CD4-positive, alpha-beta T cell treated with Interferon gamma for 1 hour (primary cell): Measurements from ENCODE around the gene HOATZ.

ENCODE experiments used
- DNase-seq: peaks from one replicate; pipeline ENCODE4 v3.0.0-alpha.2; 2020

HOATZ gene

DNA sequence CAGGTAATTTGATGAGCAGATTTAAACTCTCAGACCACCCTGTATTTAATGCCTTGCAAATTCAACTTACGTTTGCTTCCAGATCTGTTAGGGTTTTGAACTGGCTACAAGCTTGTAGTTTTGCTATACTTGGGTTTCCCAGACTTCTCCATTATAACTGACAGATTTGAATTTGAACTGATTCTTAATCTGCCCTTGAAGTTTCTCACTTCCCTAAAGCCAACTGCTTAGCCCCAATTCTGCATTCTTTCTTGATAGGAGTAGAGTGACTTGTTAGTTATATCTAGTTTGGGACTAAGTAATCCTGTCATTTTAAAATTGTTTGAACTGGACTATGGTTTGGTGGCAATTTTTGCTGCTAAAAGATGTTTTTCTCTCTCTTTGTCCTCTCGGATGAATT lies 35.7 kb downstream of the HOATZ start:
- DNase-seq, result no peak

GRCh38 chr11:111554532-111554931 lies 40.0 kb downstream of the HOATZ start:
- no peak for DNase-seq

DNA sequence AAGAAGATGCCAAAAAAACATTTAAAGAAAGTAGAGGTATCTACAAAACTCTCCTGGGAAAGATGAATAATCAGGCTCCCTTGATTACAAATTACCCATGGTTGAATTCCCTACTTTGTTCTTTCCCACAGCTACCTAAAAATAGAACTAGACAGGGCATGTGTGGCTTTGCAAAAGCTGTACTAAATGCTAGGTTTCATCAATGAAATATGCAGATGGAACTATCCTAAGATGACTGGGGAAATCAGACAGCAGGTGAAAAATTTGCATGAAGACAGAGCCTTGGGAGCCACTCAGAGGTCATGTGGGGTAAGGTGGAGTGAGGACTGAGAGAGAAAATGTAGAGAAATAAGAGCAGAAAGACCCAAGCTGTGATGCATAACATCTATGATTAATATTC lies 40.7 kb downstream of the HOATZ start:
- DNase-seq, result no peak

DNA sequence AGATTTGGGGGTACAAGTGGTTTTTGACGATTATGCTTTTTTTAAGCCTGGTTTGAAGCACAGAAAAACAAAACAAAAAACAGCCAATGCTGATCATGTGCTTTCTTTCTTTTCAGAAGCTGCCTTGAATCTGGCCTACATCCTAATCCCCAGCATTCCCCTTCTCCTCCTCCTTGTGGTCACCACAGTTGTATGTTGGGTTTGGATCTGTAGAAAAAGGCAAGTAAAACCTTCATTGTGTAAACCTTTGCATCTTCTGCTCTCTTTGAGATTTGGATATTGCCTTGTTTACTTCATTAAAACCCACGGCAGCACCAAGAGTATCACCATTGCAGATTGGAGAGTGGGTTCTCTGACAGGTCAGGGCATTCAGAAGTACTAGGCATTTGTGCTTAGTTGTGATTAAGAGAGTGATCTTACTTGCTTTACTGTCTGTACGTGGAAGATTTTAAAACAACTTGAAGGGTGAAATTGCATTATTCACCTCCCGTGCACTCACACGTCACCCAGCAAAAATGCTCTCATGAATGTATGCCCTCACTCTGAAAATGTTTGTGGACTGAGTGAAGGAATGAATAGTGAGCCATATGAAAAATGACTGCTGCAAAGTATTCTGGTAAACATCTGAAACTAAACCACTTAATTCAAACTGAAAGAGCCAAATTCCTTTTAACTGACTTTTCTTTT lies 43.0 kb downstream of the HOATZ start:
- no peak for DNase-seq

DNA sequence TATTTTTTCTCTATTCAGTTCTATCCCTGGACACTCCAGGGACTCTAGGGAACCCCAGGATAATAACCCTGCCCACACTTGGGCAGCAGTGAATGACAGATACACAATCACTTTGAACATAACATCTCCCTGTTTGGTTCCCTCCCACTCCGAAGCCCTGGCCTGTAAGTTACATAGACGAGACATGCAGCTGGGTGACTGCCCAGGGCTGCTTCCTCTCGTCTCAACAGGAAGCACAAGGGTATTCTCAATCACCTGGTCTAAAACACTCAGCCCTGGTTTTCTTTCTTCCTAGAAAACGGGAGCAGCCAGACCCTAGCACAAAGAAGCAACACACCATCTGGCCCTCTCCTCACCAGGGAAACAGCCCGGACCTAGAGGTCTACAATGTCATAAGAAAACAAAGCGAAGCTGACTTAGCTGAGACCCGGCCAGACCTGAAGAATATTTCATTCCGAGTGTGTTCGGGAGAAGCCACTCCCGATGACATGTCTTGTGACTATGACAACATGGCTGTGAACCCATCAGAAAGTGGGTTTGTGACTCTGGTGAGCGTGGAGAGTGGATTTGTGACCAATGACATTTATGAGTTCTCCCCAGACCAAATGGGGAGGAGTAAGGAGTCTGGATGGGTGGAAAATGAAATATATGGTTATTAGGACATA lies 45.4 kb downstream of the HOATZ start:
- no peak for DNase-seq

- DNase-seq, result no peak
Observed at GRCh38 chr11:111560800-111561199, 46.2 kb downstream of the HOATZ start.

GRCh38 chr11:111561306-111561705 lies 46.7 kb downstream of the HOATZ start:
- no peak for DNase-seq

- DNase-seq, result no peak
Observed at GRCh38 chr11:111561791-111562325, 47.3 kb downstream of the HOATZ start.

DNA sequence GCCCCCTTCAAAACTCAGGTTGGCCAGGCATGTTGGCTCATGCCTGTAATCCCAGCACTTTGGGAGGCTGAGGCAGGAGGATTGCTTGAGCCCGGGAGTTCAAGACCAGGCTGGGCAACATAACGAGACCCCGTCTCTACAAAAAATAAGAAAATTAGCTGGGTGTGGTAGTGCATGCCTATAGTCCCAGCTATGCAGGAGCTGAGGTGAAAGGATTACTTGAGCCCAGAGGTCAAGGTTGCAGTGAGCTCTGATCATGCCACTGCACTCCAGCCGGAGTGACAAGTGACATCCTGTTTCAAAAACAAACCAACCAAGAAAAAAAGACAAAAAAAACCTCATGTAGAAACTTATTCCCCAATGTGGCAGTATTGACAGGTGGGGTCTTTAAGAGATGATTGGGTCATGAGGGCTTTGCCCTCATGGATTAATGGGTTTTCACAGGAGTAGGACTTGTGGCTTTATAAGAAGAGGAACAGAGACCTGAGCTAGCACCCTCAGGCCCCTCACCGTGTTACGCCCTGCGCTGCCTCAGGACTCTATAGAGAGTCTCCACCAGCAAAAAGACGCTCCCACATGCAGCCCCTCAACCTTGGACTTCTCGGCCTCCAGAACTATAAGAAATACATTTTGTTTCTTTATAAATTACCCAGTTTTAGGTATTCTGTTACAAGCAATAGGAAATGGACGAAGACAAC lies 48.3 kb downstream of the HOATZ start:
- DNase-seq, result no peak

- peak; percentile 29 for DNase-seq
Observed at GRCh38 chr11:111565114-111565720, 50.6 kb downstream of the HOATZ start.

- no peak for DNase-seq
Observed at GRCh38 chr11:111566324-111566723, 51.7 kb downstream of the HOATZ start.

DNA sequence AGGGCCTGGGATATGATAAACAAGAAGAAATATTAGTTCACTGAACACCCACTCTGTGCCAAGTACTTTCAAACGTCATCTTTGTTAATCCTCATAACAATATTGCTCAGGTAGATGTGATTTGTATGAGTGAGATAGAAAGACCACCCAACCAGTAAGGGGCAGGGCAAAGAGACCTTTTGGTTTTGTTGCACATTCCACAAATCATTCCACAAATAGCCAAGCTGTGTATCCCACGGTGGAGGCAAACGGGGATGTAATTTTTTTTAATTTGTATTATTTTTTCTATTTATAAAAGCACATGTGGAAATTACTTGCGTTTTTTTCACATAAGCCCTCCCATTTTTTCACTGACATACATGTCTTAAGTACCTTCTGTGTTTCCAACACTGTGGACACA lies 54.9 kb downstream of the HOATZ start:
- DNase-seq, result no peak

GRCh38 chr11:111570796-111571195 lies 56.2 kb downstream of the HOATZ start:
- DNase-seq, result no peak

GRCh38 chr11:111571829-111572501 lies 57.4 kb downstream of the HOATZ start:
- no peak for DNase-seq

GRCh38 chr11:111572581-111572980 lies 58.0 kb downstream of the HOATZ start:
- no peak for DNase-seq

DNA sequence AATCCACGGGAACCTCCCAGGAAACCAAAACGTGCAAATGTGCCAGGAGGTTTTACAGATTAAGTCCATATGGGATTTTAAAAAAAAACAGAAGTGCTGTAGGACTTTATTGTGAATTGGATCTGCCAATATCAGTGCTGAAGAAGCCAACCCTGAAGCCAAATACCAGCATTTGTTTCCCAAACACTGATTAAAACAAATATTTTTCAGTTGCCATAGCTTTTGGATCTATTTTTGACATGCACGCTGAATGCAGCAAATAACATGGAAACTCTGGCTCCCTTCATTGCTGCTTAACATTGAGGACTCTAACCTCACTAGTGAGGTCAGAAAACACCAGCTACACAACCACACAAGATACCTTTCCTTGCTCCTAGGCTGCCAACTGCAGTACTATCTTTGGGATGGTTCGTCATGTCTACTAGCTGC lies 59.3 kb downstream of the HOATZ start:
- no peak for DNase-seq

DNA sequence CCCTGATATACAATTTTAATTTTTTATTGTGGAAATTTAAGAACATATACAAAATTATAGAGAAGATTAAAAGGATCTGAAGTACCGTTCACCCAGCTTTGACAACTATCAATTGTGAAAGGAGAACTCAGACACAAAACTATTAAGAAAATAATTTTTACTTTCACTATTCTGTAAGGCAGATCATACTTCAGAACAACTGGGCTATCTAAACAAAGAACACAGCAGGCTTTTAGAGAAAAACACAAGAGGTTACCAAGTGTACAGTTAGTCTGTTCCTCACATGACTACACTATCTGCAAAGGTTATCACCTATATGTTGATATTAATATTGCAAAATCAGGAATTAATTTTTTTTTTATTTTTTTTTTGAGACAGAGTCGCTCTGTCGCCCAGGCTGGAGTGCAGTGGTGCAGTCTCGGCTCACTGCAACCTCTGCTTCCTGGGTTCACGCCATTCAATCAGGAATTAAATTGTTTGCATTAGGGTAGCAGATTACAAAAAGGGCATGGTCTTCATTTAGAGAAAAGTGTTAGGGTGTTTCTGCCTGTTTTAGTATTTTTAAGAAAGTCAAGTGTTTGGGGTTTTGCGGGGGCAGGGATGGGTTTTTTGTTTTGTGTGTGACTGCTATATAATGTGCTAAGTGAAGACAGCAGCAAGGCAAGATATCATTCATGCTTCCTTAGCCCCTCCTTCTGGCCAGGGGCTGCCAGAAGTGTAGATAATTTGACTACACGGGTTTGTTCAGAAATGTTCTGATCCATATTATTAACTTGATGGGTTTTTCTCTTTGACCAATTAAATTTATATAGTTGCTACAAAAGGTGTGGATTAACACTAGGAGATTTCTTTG lies 60.0 kb downstream of the HOATZ start:
- DNase-seq, result no peak

- no peak for DNase-seq
Observed at GRCh38 chr11:111575740-111576139, 61.2 kb downstream of the HOATZ start.

DNA sequence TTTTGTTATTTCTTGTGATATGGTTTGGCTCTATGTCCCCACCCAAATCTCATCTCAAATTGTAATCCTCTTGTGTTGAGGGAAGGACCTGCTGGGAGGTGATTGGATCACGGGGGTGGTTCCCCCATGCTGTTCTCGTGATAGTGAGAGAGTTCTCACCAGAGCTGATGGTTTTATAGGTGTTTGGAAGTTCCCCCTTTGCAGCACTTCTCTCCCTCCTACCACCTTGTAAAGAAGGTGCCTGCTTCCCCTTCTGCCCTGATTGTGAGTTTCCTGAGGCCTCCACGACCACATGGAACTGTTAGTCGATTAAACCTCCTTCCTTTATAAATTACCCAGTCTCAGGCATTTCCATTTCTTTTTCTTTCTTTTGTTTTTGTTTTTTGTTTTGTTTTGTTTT lies 63.2 kb downstream of the HOATZ start:
- DNase-seq, result no peak

- no peak for DNase-seq
Observed at GRCh38 chr11:111581341-111581740, 66.8 kb downstream of the HOATZ start.

GRCh38 chr11:111582163-111582562 lies 67.6 kb downstream of the HOATZ start:
- no peak for DNase-seq

DNA sequence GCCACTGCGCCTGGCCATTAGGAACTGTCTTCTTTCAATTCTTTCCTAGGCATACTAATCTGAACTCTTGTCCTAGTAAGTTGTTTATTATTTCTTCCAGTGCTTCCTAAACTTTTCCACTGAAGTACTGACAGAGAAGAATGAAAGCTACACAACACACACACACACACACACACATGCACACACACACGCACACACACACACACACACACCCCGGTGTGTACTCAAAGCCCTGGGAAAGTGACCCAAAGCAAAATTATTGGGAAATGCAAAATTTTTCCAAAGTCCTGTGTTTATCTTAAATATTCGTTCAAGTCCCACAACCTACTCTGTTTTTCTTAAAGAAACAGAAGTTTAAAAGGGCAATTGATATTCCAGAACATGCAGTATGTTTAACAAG lies 68.3 kb downstream of the HOATZ start:
- DNase-seq, result no peak
